GM12878 (cell line): Measurements from ENCODE around the gene RASGRP2. TPM values are rescaled to one million over a fixed set of nuclear protein-coding genes. Genes with fewer than 3 reads are reported as not detected.

ENCODE experiments used
- ATAC-seq: fragments of 200-7000 bp; cut with Tn5 transposase; 3 replicates; pipeline ENCODE4 v1.9.1; 2020; ENCODE audit warnings: mild to moderate bottlenecking, moderate library complexity
- BruUV-seq: library from RNA; stranded (reverse); fragments of 400-500 nt; replicated peaks from 2 replicates; lab custom pipeline; 2021; lab: Mats Ljungman, UMichigan
- CTCF ChIA-PET: fragments of 300-600 bp; sonication (Branson Sonifier 250); formaldehyde crosslinking; extraction: SDS; loops from one replicate; lab custom pipeline; 2021; ENCODE audit warnings: inconsistent platforms; lab: Yijun Ruan, JAX
- POLR2A ChIA-PET: fragments of 350-600 bp; formaldehyde crosslinking; extraction: SDS; loops from one replicate; lab custom pipeline; 2021; ENCODE audit warnings: inconsistent platforms; lab: Charles Lee
- RAD21 ChIA-PET: fragments of 300-600 bp; sonication (Branson Sonifier 250); formaldehyde crosslinking; loops from one replicate; lab custom pipeline; 2023; ENCODE audit warnings: antibody characterized with exemption; ENCODE audit not compliant: unreplicated experiment; lab: Charles Lee
- SMC1A ChIA-PET: fragments of 300-600 bp; sonication (Branson Sonifier 250); formaldehyde crosslinking; loops from one replicate; lab custom pipeline; 2023; ENCODE audit not compliant: unreplicated experiment, uncharacterized antibody; lab: Charles Lee
- DNase-seq: peaks from one replicate; pipeline ENCODE4 v3.0.0-alpha.2; 2011; ENCODE audit warnings: low read depth, low spot score
- FAIRE-seq: peaks from 3 replicates; lab custom pipeline; 2011; peaks lifted over from hg19 to GRCh38; lab: Jason Lieb, UNC
- H2AFZ ChIP-seq: 2 replicates; pipeline ENCODE4 v1.6.0; 2011; ENCODE audit warnings: low read depth, low read length, control low read depth; ENCODE audit not compliant: control insufficient read depth
- H3K27ac ChIP-seq: 2 replicates; pipeline ENCODE4 v1.5.1; 2011; ENCODE audit warnings: control low read depth; ENCODE audit not compliant: control insufficient read depth, insufficient read depth
- H3K27me3 ChIP-seq, 2 experiments: replicated peaks in 1 of 2; 2 replicates each; pipeline versions ENCODE4 v1.6.0 to v1.6.1; 2011; ENCODE audit warnings: low read length in 1 of 2; ENCODE audit not compliant: control insufficient read depth in 2 of 2, insufficient read depth in 2 of 2
- H3K36me3 ChIP-seq, 2 experiments: 2 replicates each; pipeline ENCODE4 v1.5.1; 2011; ENCODE audit warnings: low read length in 1 of 2; ENCODE audit not compliant: control insufficient read depth in 2 of 2, insufficient read depth in 2 of 2
- H3K4me1 ChIP-seq: 2 replicates; pipeline ENCODE4 v1.6.1; 2011; ENCODE audit warnings: mild to moderate bottlenecking, low read length, moderate library complexity, mixed read lengths; ENCODE audit not compliant: control insufficient read depth, insufficient read depth
- H3K4me2 ChIP-seq: 2 replicates; pipeline ENCODE4 v1.6.0; 2011; ENCODE audit warnings: control low read depth; ENCODE audit not compliant: control insufficient read depth, insufficient read depth
- H3K4me3 ChIP-seq: fragments of 200-600 bp; sonication (generic); 2 replicates; pipeline ENCODE4 v1.5.1; 2016
- H3K79me2 ChIP-seq: 2 replicates; pipeline ENCODE4 v1.6.0; 2011; ENCODE audit warnings: low read length; ENCODE audit not compliant: control insufficient read depth, insufficient read depth
- H3K9ac ChIP-seq: 2 replicates; pipeline ENCODE4 v1.8.0; 2011; ENCODE audit warnings: low read length, control low read depth, mixed read lengths; ENCODE audit not compliant: control insufficient read depth, insufficient read depth
- H3K9me3 ChIP-seq: replicated peaks from 3 replicates; pipeline ENCODE4 v1.5.1; 2011; ENCODE audit warnings: mild to moderate bottlenecking, low read length; ENCODE audit not compliant: control insufficient read depth, insufficient read depth
- H4K20me1 ChIP-seq: 2 replicates; pipeline ENCODE4 v1.6.0; 2011; ENCODE audit not compliant: control insufficient read depth, insufficient read depth
- CBFB ChIP-seq: IDR thresholded peaks from 2 replicates; pipeline ENCODE4 v1.6.1; 2016; ENCODE audit warnings: antibody characterized with exemption, low read depth
- CBX3 ChIP-seq: fragments of 200-600 bp; sonication (generic); IDR thresholded peaks from 2 replicates; pipeline ENCODE4 v1.6.1; 2016; ENCODE audit warnings: low read depth, borderline replicate concordance
- FOXM1 ChIP-seq: IDR thresholded peaks from 2 replicates; pipeline ENCODE4 v1.6.1; 2012; ENCODE audit warnings: low read depth, mild to moderate bottlenecking, inconsistent platforms, low read length, moderate library complexity
- GABPA ChIP-seq: IDR thresholded peaks from 2 replicates; pipeline ENCODE4 v1.6.1; 2014; ENCODE audit warnings: antibody characterized with exemption, low read depth, mild to moderate bottlenecking, inconsistent platforms
- MYB ChIP-seq: fragments of 150-350 bp; IDR thresholded peaks from 2 replicates; pipeline ENCODE4 v1.6.1; 2014; ENCODE audit warnings: mild to moderate bottlenecking, low read depth, low read length, borderline replicate concordance
- NRF1 ChIP-seq: conservative IDR thresholded peaks from 2 replicates; pipeline ENCODE4 v1.6.1; 2011; ENCODE audit warnings: mild to moderate bottlenecking, low read depth, low read length, improper control_type of control experiment
- PRDM15 ChIP-seq: fragments of 450-650 bp; formaldehyde crosslinking; IDR thresholded peaks from 2 replicates; pipeline ENCODE4 v1.4.0; 2020; ENCODE audit warnings: mild to moderate bottlenecking, moderate library complexity
- RAD51 ChIP-seq: fragments of 450-650 bp; IDR thresholded peaks from 2 replicates; pipeline ENCODE4 v1.6.1; 2016; ENCODE audit warnings: moderate library complexity, mild to moderate bottlenecking, inconsistent platforms
- RB1 ChIP-seq: fragments of 450-650 bp; formaldehyde crosslinking; IDR thresholded peaks from 2 replicates; pipeline ENCODE4 v1.6.1; 2017; ENCODE audit warnings: mild to moderate bottlenecking, borderline replicate concordance
- SREBF1 ChIP-seq: IDR thresholded peaks from 2 replicates; pipeline ENCODE4 v1.6.1; 2012; ENCODE audit warnings: mild to moderate bottlenecking, low read length
- ZNF24 ChIP-seq: fragments of 450-650 bp; IDR thresholded peaks from 2 replicates; pipeline ENCODE4 v1.6.1; 2017; ENCODE audit warnings: antibody characterized with exemption, mild to moderate bottlenecking
- whole genome bisulfite sequencing: methylation state at CpG from one replicate; pipeline ENCODE4 v1.1.6; 2016; ENCODE audit warnings: low lambda C conversion rate; ENCODE audit not compliant: insufficient replicate concordance, insufficient coverage; ENCODE audit errors: missing lambda C conversion rate; 5-methylcytosine and 5-hydroxymethylcytosine counted together
- in situ Hi-C: fragments of 300-500 bp; cut with MboI; formaldehyde crosslinking; loops from 9 replicates; pipeline ENCODE4 v1.14.3; 2018; ENCODE audit warnings: mixed read lengths
- intact Hi-C: fragments of 100-400 bp; cut with micrococcal nuclease; formaldehyde crosslinking; loops from one replicate; pipeline ENCODE4 v1.14.2; 2022; ENCODE audit not compliant: unreplicated experiment
- polyA plus RNA-seq, 11 experiments: library from polyadenylated mRNA; depleted of rRNA in 4 of 11; unstranded in 6 of 11; stranded (reverse) in 5 of 11; fragments of >200 nt; fragmentation: Nextera tagmentation in 4 of 11; fragmentation: Illumina TruSeq in 1 of 11; extraction: Ambion mirVana in 4 of 11; extraction: Trizol in 1 of 11; gene quantifications; 1 replicate in 1 of 11; 2 replicates in 10 of 11; pipeline versions ENCODE4 v1.2.1 to v1.2.3, GENCODE V29; 2011 to 2016; ENCODE audit warnings: inconsistent platforms in 2 of 11, missing spikeins in 2 of 11, low read depth in 1 of 11
- total RNA-seq, 4 experiments: library from RNA; depleted of rRNA in 3 of 4; stranded (reverse); fragments of >200 nt in 3 of 4; fragmentation: Illumina TruSeq in 1 of 4; extraction: Trizol in 1 of 4; gene quantifications; 2 replicates each; pipeline versions ENCODE4 v1.2.1 to v1.2.3, GENCODE V29; 2013 to 2021
- TF ChIP-seq, protein P1 (sequence below): fragments of 450-650 bp; IDR thresholded peaks from 2 replicates; pipeline ENCODE4 v1.6.1; 2016; ENCODE audit warnings: mild to moderate bottlenecking
- TF ChIP-seq, protein P2 (sequence below): fragments of 450-650 bp; IDR thresholded peaks from 2 replicates; pipeline ENCODE4 v1.6.1; 2017; ENCODE audit warnings: mild to moderate bottlenecking, moderate library complexity
- TF ChIP-seq, protein P3 (sequence below): IDR thresholded peaks from 2 replicates; pipeline ENCODE4 v1.6.1; 2012; ENCODE audit warnings: low read depth, low read length, improper control_type of control experiment

RASGRP2 gene
- total and polyA plus RNA-seq, 10 of the 15 experiments (the other 5 are each of a cell fraction or from before 2014, with no cell fraction given), result 0.26 to 9.0 (median 5.4) TPM

GRCh38 chr11:64739871-64740270 is 4.1 kb downstream of the RASGRP2 start:
- Histone ChIP-seq H3K9ac (no peak overlapping the region), H4K20me1 (no peaks in the 10 kb centered on the region)
- POLR2A ChIA-PET, result interaction anchor here (1.2 kb wide), 1 partner anchor 37 kb away, joined by 3 read pairs; no protein-coding TSS in a partner anchor
- TF ChIP-seq SREBF1 (no peak), RB1 (no peak), CBFB (no peak), NRF1 (no peak), RAD51 (no peak), MYB (no peak), CBX3 (no peak), FOXM1 (no peak), GABPA (no peak), ZNF24 (no peak), PRDM15 (CRISPR knock-in tag) (no peak)
- TF ChIP-seq, protein P1, sequence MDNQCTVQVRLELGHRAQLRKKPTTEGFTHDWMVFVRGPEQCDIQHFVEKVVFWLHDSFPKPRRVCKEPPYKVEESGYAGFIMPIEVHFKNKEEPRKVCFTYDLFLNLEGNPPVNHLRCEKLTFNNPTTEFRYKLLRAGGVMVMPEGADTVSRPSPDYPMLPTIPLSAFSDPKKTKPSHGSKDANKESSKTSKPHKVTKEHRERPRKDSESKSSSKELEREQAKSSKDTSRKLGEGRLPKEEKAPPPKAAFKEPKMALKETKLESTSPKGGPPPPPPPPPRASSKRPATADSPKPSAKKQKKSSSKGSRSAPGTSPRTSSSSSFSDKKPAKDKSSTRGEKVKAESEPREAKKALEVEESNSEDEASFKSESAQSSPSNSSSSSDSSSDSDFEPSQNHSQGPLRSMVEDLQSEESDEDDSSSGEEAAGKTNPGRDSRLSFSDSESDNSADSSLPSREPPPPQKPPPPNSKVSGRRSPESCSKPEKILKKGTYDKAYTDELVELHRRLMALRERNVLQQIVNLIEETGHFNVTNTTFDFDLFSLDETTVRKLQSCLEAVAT, result no peak
- TF ChIP-seq, protein P2, sequence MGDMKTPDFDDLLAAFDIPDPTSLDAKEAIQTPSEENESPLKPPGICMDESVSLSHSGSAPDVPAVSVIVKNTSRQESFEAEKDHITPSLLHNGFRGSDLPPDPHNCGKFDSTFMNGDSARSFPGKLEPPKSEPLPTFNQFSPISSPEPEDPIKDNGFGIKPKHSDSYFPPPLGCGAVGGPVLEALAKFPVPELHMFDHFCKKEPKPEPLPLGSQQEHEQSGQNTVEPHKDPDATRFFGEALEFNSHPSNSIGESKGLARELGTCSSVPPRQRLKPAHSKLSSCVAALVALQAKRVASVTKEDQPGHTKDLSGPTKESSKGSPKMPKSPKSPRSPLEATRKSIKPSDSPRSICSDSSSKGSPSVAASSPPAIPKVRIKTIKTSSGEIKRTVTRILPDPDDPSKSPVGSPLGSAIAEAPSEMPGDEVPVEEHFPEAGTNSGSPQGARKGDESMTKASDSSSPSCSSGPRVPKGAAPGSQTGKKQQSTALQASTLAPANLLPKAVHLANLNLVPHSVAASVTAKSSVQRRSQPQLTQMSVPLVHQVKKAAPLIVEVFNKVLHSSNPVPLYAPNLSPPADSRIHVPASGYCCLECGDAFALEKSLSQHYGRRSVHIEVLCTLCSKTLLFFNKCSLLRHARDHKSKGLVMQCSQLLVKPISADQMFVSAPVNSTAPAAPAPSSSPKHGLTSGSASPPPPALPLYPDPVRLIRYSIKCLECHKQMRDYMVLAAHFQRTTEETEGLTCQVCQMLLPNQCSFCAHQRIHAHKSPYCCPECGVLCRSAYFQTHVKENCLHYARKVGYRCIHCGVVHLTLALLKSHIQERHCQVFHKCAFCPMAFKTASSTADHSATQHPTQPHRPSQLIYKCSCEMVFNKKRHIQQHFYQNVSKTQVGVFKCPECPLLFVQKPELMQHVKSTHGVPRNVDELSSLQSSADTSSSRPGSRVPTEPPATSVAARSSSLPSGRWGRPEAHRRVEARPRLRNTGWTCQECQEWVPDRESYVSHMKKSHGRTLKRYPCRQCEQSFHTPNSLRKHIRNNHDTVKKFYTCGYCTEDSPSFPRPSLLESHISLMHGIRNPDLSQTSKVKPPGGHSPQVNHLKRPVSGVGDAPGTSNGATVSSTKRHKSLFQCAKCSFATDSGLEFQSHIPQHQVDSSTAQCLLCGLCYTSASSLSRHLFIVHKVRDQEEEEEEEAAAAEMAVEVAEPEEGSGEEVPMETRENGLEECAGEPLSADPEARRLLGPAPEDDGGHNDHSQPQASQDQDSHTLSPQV, result no peak
- TF ChIP-seq, protein P3, sequence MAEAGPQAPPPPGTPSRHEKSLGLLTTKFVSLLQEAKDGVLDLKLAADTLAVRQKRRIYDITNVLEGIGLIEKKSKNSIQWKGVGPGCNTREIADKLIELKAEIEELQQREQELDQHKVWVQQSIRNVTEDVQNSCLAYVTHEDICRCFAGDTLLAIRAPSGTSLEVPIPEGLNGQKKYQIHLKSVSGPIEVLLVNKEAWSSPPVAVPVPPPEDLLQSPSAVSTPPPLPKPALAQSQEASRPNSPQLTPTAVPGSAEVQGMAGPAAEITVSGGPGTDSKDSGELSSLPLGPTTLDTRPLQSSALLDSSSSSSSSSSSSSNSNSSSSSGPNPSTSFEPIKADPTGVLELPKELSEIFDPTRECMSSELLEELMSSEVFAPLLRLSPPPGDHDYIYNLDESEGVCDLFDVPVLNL, result no peak

More at GRCh38 chr11:64739871-64740270, 4.1 kb downstream of the RASGRP2 start:
- no peaks in the 10 kb centered on the region for H3K9me3 ChIP-seq
- in situ Hi-C loops (loop anchor here (5.0 kb wide), 1 partner anchor 53 kb away; no protein-coding TSS in a partner anchor), intact Hi-C loops (no loop called here)
- WGBS, result 63% methylated on average over 12 of the region's 12 CpGs
- no peak overlapping the region for H3K4me2 ChIP-seq
- DNase-seq (no peak), ATAC-seq (no peak), FAIRE-seq (no peak)
- ChIA-PET SMC1A (interaction anchor here (1.2 to 1.3 kb wide), 2 partner anchors 32 to 51 kb away, joined by 4 to 6 read pairs; no protein-coding TSS in a partner anchor), RAD21 (interaction anchor here (0.9 to 1.8 kb wide), 3 partner anchors 49 to 89 kb away, joined by 3 to 12 read pairs (median 5); no protein-coding TSS in a partner anchor), CTCF (interaction anchor here (0.5 to 9.7 kb wide), 2 partner anchors 52 to 91 kb away, joined by 3 to 86 read pairs; no protein-coding TSS in a partner anchor)
- no peaks in the 10 kb centered on the region for H3K79me2 ChIP-seq
- no peaks in the 10 kb centered on the region for H3K36me3 ChIP-seq
- no peak overlapping the region for H3K27ac ChIP-seq
- H3K27me3 ChIP-seq, result peaks cover 0 to 5% of the 10 kb centered on the region in 2 experiments; a peak in 3 of 4 replicates
- BruUV-seq, result no TSS peak
- no peak overlapping the region for H3K4me3 ChIP-seq
- H2AFZ ChIP-seq, result no peak overlapping the region
- peaks cover 22% of the 10 kb centered on the region for H3K4me1 ChIP-seq
